Measurements from ENCODE around the gene FBXO4.

FBXO4 gene

GRCh38 chr5:41924872-41925554, at the start of gene FBXO4:
TSS of gene FBXO4 (plus strand) at chr5:41925281. CDS start at chr5:41925310, 29 bp downstream.
- peak within 1 kb of the TSS; percentile 54 for H3K9ac ChIP-seq (ENCODE audit: low read length)
- H3K4me3 ChIP-seq (ENCODE audit: low read length) = peak within 1 kb of the TSS; percentile 70
- peaks cover 3% of the 10 kb centered on the region for H3K36me3 ChIP-seq (ENCODE audit: control insufficient read depth, low read depth, low read length)
- no peaks in the 10 kb centered on the region for H3K9me3 ChIP-seq (ENCODE audit: control insufficient read depth, low read depth, low read length)
- no peak within 1 kb of the TSS for H3K27ac ChIP-seq (ENCODE audit: low read length)
- H3K27me3 ChIP-seq (ENCODE audit: control insufficient read depth, insufficient read depth, low read length) = no peaks in the 10 kb centered on the region
- no peaks in the 10 kb centered on the region for H3K4me1 ChIP-seq (ENCODE audit: control insufficient read depth, low read depth, low read length)

GRCh38 chr5:41876678-41877077, 48.4 kb upstream of the FBXO4 start:
- no peaks in the 10 kb centered on the region for H3K36me3 ChIP-seq (ENCODE audit: control insufficient read depth, low read depth, low read length)
- no peaks in the 10 kb centered on the region for H3K9me3 ChIP-seq (ENCODE audit: control insufficient read depth, low read depth, low read length)
- H3K4me1 ChIP-seq (ENCODE audit: control insufficient read depth, low read depth, low read length) = no peaks in the 10 kb centered on the region
- H3K27me3 ChIP-seq (ENCODE audit: control insufficient read depth, insufficient read depth, low read length) = peaks cover 4% of the 10 kb centered on the region
- no peak overlapping the region for H3K27ac ChIP-seq (ENCODE audit: low read length)
- no peak overlapping the region for H3K4me3 ChIP-seq (ENCODE audit: low read length)
- H3K9ac ChIP-seq (ENCODE audit: low read length) = no peak overlapping the region

GRCh38 chr5:41877408-41877807, 47.7 kb upstream of the FBXO4 start:
- no peak overlapping the region for H3K9ac ChIP-seq (ENCODE audit: low read length)
- H3K27me3 ChIP-seq (ENCODE audit: control insufficient read depth, insufficient read depth, low read length) = no peaks in the 10 kb centered on the region
- no peaks in the 10 kb centered on the region for H3K4me1 ChIP-seq (ENCODE audit: control insufficient read depth, low read depth, low read length)
- no peak overlapping the region for H3K27ac ChIP-seq (ENCODE audit: low read length)
- no peaks in the 10 kb centered on the region for H3K36me3 ChIP-seq (ENCODE audit: control insufficient read depth, low read depth, low read length)
- H3K4me3 ChIP-seq (ENCODE audit: low read length) = no peak overlapping the region
- H3K9me3 ChIP-seq (ENCODE audit: control insufficient read depth, low read depth, low read length) = no peaks in the 10 kb centered on the region

- H3K9ac ChIP-seq (ENCODE audit: low read length) = no peak overlapping the region
- H3K27me3 ChIP-seq (ENCODE audit: control insufficient read depth, insufficient read depth, low read length) = no peaks in the 10 kb centered on the region
- H3K4me1 ChIP-seq (ENCODE audit: control insufficient read depth, low read depth, low read length) = no peaks in the 10 kb centered on the region
- H3K27ac ChIP-seq (ENCODE audit: low read length) = no peak overlapping the region
- H3K36me3 ChIP-seq (ENCODE audit: control insufficient read depth, low read depth, low read length) = no peaks in the 10 kb centered on the region
- no peaks in the 10 kb centered on the region for H3K9me3 ChIP-seq (ENCODE audit: control insufficient read depth, low read depth, low read length)
- H3K4me3 ChIP-seq (ENCODE audit: low read length) = no peak overlapping the region
These were observed 46.9 kb upstream of the FBXO4 start for GRCh38 chr5:41878173-41878572.

- H3K27me3 ChIP-seq (ENCODE audit: control insufficient read depth, insufficient read depth, low read length) = no peaks in the 10 kb centered on the region
- no peak overlapping the region for H3K27ac ChIP-seq (ENCODE audit: low read length)
- no peaks in the 10 kb centered on the region for H3K4me1 ChIP-seq (ENCODE audit: control insufficient read depth, low read depth, low read length)
- H3K36me3 ChIP-seq (ENCODE audit: control insufficient read depth, low read depth, low read length) = no peaks in the 10 kb centered on the region
- H3K4me3 ChIP-seq (ENCODE audit: low read length) = no peak overlapping the region
- H3K9ac ChIP-seq (ENCODE audit: low read length) = no peak overlapping the region
- H3K9me3 ChIP-seq (ENCODE audit: control insufficient read depth, low read depth, low read length) = no peaks in the 10 kb centered on the region
These were observed 46.2 kb upstream of the FBXO4 start for GRCh38 chr5:41878643-41879478.

GRCh38 chr5:41882765-41883164, 42.3 kb upstream of the FBXO4 start:
- no peaks in the 10 kb centered on the region for H3K4me1 ChIP-seq (ENCODE audit: control insufficient read depth, low read depth, low read length)

GRCh38 chr5:41883243-41883642, 41.8 kb upstream of the FBXO4 start:
- Histone ChIP-seq H3K9me3 (ENCODE audit: control insufficient read depth, low read depth, low read length) (peaks cover under 1% of the 10 kb centered on the region), H3K27me3 (ENCODE audit: control insufficient read depth, insufficient read depth, low read length) (no peaks in the 10 kb centered on the region), H3K27ac (ENCODE audit: low read length) (no peak overlapping the region), H3K36me3 (ENCODE audit: control insufficient read depth, low read depth, low read length) (no peaks in the 10 kb centered on the region), H3K4me1 (ENCODE audit: control insufficient read depth, low read depth, low read length) (no peaks in the 10 kb centered on the region), H3K9ac (ENCODE audit: low read length) (no peak overlapping the region), H3K4me3 (ENCODE audit: low read length) (no peak overlapping the region)

More at GRCh38 chr5:41882765-41883164, 42.3 kb upstream of the FBXO4 start:
- no peak overlapping the region for H3K4me3 ChIP-seq (ENCODE audit: low read length)
- H3K27me3 ChIP-seq (ENCODE audit: control insufficient read depth, insufficient read depth, low read length) = no peaks in the 10 kb centered on the region
- no peaks in the 10 kb centered on the region for H3K9me3 ChIP-seq (ENCODE audit: control insufficient read depth, low read depth, low read length)
- no peak overlapping the region for H3K27ac ChIP-seq (ENCODE audit: low read length)
- no peaks in the 10 kb centered on the region for H3K36me3 ChIP-seq (ENCODE audit: control insufficient read depth, low read depth, low read length)
- H3K9ac ChIP-seq (ENCODE audit: low read length) = no peak overlapping the region

GRCh38 chr5:41883936-41884335, 41.1 kb upstream of the FBXO4 start:
- no peak overlapping the region for H3K27ac ChIP-seq (ENCODE audit: low read length)
- peaks cover 4% of the 10 kb centered on the region for H3K9me3 ChIP-seq (ENCODE audit: control insufficient read depth, low read depth, low read length)
- H3K9ac ChIP-seq (ENCODE audit: low read length) = no peak overlapping the region
- no peaks in the 10 kb centered on the region for H3K4me1 ChIP-seq (ENCODE audit: control insufficient read depth, low read depth, low read length)
- no peak overlapping the region for H3K4me3 ChIP-seq (ENCODE audit: low read length)
- no peaks in the 10 kb centered on the region for H3K27me3 ChIP-seq (ENCODE audit: control insufficient read depth, insufficient read depth, low read length)
- no peaks in the 10 kb centered on the region for H3K36me3 ChIP-seq (ENCODE audit: control insufficient read depth, low read depth, low read length)

- Histone ChIP-seq H3K9me3 (ENCODE audit: control insufficient read depth, low read depth, low read length) (peaks cover 4% of the 10 kb centered on the region), H3K27me3 (ENCODE audit: control insufficient read depth, insufficient read depth, low read length) (no peaks in the 10 kb centered on the region), H3K27ac (ENCODE audit: low read length) (no peak overlapping the region), H3K4me1 (ENCODE audit: control insufficient read depth, low read depth, low read length) (no peaks in the 10 kb centered on the region), H3K4me3 (ENCODE audit: low read length) (no peak overlapping the region), H3K36me3 (ENCODE audit: control insufficient read depth, low read depth, low read length) (no peaks in the 10 kb centered on the region), H3K9ac (ENCODE audit: low read length) (no peak overlapping the region)
These were observed 39.8 kb upstream of the FBXO4 start for GRCh38 chr5:41885286-41885685.

GRCh38 chr5:41891066-41891707, 33.9 kb upstream of the FBXO4 start:
- no peaks in the 10 kb centered on the region for H3K36me3 ChIP-seq (ENCODE audit: control insufficient read depth, low read depth, low read length)
- peaks cover 8% of the 10 kb centered on the region for H3K27me3 ChIP-seq (ENCODE audit: control insufficient read depth, insufficient read depth, low read length)
- no peak overlapping the region for H3K27ac ChIP-seq (ENCODE audit: low read length)
- no peak overlapping the region for H3K4me3 ChIP-seq (ENCODE audit: low read length)
- no peak overlapping the region for H3K9ac ChIP-seq (ENCODE audit: low read length)
- peaks cover 4% of the 10 kb centered on the region for H3K9me3 ChIP-seq (ENCODE audit: control insufficient read depth, low read depth, low read length)
- no peaks in the 10 kb centered on the region for H3K4me1 ChIP-seq (ENCODE audit: control insufficient read depth, low read depth, low read length)

- Histone ChIP-seq H3K4me1 (ENCODE audit: control insufficient read depth, low read depth, low read length) (no peaks in the 10 kb centered on the region), H3K4me3 (ENCODE audit: low read length) (no peak overlapping the region), H3K27me3 (ENCODE audit: control insufficient read depth, insufficient read depth, low read length) (peaks cover 8% of the 10 kb centered on the region), H3K27ac (ENCODE audit: low read length) (no peak overlapping the region), H3K9ac (ENCODE audit: low read length) (no peak overlapping the region), H3K9me3 (ENCODE audit: control insufficient read depth, low read depth, low read length) (peaks cover 4% of the 10 kb centered on the region), H3K36me3 (ENCODE audit: control insufficient read depth, low read depth, low read length) (no peaks in the 10 kb centered on the region)
These were observed 33.0 kb upstream of the FBXO4 start for GRCh38 chr5:41892031-41892430.

All from iPS-18a (cell line).